ENCODE data around the gene ZC3HAV1.

DNA sequence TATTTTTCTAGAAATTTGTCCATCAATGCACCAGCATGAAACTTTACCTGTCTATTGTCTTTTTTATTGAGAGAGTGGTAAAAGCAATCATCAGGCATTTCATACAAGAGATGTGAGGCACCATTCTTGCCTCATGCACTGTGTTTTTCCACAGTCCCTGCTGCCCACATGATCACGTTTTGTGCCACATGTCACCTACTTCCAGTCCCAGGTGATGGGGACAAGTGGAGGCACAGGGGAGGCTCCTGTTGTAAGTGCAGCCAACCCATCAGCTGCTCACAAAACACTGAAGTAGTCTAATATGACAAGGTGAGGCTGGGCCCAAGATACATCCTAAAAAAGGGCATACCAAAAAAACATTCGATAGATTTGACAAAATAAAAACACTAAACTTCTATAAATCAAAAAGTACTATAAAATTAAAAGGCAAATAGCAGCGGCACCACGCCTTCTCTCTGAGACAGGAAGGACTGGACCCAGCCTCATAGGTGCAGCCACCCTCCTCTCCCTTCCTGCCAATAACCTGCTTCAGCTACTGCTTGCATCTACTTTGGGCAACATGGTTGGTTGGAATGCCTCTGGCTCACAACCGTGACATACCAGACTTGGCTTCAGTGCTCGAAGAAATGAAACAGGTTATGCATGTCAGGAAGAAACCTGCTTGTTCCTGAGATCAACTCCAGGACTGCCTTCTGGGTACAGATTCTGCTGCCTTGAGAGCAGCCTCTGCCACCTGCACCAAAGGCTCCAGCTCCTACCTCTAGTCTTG, 76.0 kb downstream of the ZC3HAV1 start:
- TF ChIP-seq, protein P1, sequence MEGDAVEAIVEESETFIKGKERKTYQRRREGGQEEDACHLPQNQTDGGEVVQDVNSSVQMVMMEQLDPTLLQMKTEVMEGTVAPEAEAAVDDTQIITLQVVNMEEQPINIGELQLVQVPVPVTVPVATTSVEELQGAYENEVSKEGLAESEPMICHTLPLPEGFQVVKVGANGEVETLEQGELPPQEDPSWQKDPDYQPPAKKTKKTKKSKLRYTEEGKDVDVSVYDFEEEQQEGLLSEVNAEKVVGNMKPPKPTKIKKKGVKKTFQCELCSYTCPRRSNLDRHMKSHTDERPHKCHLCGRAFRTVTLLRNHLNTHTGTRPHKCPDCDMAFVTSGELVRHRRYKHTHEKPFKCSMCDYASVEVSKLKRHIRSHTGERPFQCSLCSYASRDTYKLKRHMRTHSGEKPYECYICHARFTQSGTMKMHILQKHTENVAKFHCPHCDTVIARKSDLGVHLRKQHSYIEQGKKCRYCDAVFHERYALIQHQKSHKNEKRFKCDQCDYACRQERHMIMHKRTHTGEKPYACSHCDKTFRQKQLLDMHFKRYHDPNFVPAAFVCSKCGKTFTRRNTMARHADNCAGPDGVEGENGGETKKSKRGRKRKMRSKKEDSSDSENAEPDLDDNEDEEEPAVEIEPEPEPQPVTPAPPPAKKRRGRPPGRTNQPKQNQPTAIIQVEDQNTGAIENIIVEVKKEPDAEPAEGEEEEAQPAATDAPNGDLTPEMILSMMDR (IDR thresholded peaks at IDR 0.05), result no peak
- TF ChIP-seq POLR2A (IDR thresholded peaks at IDR 0.05), result no peak
